ENCODE results near the gene KCNK4. TPM values are rescaled to one million over a fixed set of nuclear protein-coding genes. Genes with fewer than 3 reads are reported as not detected.

The KCNK4 gene
- total RNA-seq, 1 experiment from 2014 or later = 0.28 TPM

DNA sequence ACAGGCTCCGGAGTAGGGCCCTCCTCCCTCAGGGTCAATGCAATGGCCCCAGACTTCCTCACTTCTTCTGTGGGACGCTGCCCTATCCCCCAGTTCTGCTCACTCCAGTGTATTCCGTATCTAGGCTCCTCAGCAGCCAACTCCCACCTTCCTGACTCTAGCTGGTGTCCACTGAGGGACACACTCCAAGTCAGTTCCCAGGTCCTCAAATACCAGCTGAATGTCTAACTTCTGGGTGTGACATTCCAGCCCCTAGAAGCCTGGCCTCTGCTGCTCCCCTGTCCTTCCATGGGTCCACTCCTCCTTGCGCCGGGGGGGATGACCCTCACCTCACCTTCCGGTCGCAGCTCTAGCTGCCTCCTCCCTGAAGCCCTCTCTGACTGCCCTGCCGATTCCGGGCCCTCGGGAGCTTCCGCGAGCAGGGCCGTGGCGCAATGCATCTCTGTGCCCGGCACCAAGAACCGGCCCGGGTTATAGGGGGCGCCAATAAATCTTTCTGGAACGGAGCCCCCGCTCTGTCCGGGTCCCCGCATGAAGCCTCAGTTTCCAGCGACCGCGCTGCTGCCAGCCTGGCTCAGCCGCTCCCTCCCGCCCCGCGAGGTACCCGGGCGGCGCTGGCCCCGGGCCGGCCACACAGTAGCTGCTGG is 22.1 kb upstream of the KCNK4 start:
- Histone ChIP-seq H2BK120ac (ENCODE audit: low read depth, low read length, poor library complexity, severe bottlenecking) (peak overlapping the region; percentile 24), H3T11ph (ENCODE audit: low read length) (no peak overlapping the region), H4K5ac (ENCODE audit: insufficient read length, low read depth, low read length) (no peak overlapping the region), H3K4me2 (ENCODE audit: insufficient read depth, insufficient read length, low read length) (peak overlapping the region; percentile 29), H2AFZ (ENCODE audit: low read length) (no peak overlapping the region), H2BK5ac (ENCODE audit: insufficient read length, low read length) (no peak overlapping the region), H2AK5ac (ENCODE audit: insufficient read length, low read length) (no peak overlapping the region), H3K56ac (ENCODE audit: insufficient read length, low read depth, low read length) (no peak overlapping the region), H4K8ac (replicated peaks; ENCODE audit: insufficient read length, low read depth, low read length) (no peak overlapping the region), H3K4me1 (ENCODE audit: insufficient read depth, low read length) (no peaks in the 10 kb centered on the region), H3K18ac (ENCODE audit: insufficient read length, low read depth, low read length) (peak overlapping the region; percentile 68), H3K9ac (ENCODE audit: extremely low read depth, insufficient read length, low read length) (peak overlapping the region; percentile 42), H3K27me3 (ENCODE audit: insufficient read depth, low read length) (no peaks in the 10 kb centered on the region), H4K91ac (ENCODE audit: insufficient read length, low read depth, low read length) (no peak overlapping the region), H2BK20ac (ENCODE audit: low read depth, low read length, poor library complexity, severe bottlenecking) (no peak overlapping the region), H4K20me1 (ENCODE audit: control insufficient read depth, insufficient read depth, insufficient read length) (peaks cover 2% of the 10 kb centered on the region), H3K23ac (ENCODE audit: insufficient read length, low read depth, low read length) (no peak overlapping the region), H3K79me2 (ENCODE audit: insufficient read depth, low read length) (no peaks in the 10 kb centered on the region), H3K9me3 (ENCODE audit: control insufficient read depth, low read depth, low read length) (no peaks in the 10 kb centered on the region), H3K23me2 (ENCODE audit: insufficient read length, low read depth, low read length, poor library complexity, severe bottlenecking) (peaks cover 15% of the 10 kb centered on the region), H3K79me1 (ENCODE audit: insufficient read depth, low read depth, low read length, poor library complexity, severe bottlenecking) (no peaks in the 10 kb centered on the region), H3K4ac (ENCODE audit: low read depth, low read length) (no peak overlapping the region), H3K27ac (ENCODE audit: insufficient read length, low read depth, low read length) (no peak overlapping the region), H2BK15ac (ENCODE audit: low read depth, low read length) (no peak overlapping the region), H3K14ac (ENCODE audit: insufficient read depth, low read length) (peak overlapping the region; percentile 32; the same call in 1 of the 2 replicates), H2BK12ac (ENCODE audit: insufficient read length, low read depth, low read length) (no peak overlapping the region)
- H3K9me3 Mint-ChIP-seq = no peaks in the 10 kb centered on the region
- no CpG with 5 or more reads among the region's 34 CpGs for WGBS (ENCODE audit: extremely low coverage, insufficient read length, low lambda C conversion rate)
- peaks cover 21 to 23% of the 10 kb centered on the region in 2 experiments for H3K4me1 Mint-ChIP-seq
- TF ChIP-seq, protein P1, sequence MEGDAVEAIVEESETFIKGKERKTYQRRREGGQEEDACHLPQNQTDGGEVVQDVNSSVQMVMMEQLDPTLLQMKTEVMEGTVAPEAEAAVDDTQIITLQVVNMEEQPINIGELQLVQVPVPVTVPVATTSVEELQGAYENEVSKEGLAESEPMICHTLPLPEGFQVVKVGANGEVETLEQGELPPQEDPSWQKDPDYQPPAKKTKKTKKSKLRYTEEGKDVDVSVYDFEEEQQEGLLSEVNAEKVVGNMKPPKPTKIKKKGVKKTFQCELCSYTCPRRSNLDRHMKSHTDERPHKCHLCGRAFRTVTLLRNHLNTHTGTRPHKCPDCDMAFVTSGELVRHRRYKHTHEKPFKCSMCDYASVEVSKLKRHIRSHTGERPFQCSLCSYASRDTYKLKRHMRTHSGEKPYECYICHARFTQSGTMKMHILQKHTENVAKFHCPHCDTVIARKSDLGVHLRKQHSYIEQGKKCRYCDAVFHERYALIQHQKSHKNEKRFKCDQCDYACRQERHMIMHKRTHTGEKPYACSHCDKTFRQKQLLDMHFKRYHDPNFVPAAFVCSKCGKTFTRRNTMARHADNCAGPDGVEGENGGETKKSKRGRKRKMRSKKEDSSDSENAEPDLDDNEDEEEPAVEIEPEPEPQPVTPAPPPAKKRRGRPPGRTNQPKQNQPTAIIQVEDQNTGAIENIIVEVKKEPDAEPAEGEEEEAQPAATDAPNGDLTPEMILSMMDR (conservative IDR thresholded peaks at IDR 0.05) = no peak
- peaks cover 16 to 37% (median 27%) of the 10 kb centered on the region in 3 experiments; a peak in 6 of 7 replicates for H3K36me3 Mint-ChIP-seq (ENCODE audit: insufficient read depth in 1 of 3, low read depth in 3 of 3)
- no peaks in the 10 kb centered on the region; the same call in none of the 2 replicates for H3K27me3 Mint-ChIP-seq (ENCODE audit: low read depth)
- DNase-seq = peak; percentile 80
- H3K27ac Mint-ChIP-seq = peak overlapping the region in 2 of 3 experiments; percentile 95 to 96; a peak in 4 of 7 replicates
- H3K4me3 Mint-ChIP-seq = peak overlapping the region; percentile 97 to 99

Data from H9 (cell line).